Activated CD4-positive, alpha-beta T cell treated with anti-CD3 and anti-CD28 coated beads, Interleukin-2, Interleukin-4, amounts not matched to agents 100 ng/mL and 50 ng/mL, durations not matched to agents 16 hours and 8 hours (primary cell): ENCODE data around the gene MAN1C1.

Experiments
- DNase-seq: peaks from one replicate; pipeline ENCODE4 v3.0.0-alpha.2; 2020; ENCODE audit warnings: low spot score

Gene MAN1C1

DNA sequence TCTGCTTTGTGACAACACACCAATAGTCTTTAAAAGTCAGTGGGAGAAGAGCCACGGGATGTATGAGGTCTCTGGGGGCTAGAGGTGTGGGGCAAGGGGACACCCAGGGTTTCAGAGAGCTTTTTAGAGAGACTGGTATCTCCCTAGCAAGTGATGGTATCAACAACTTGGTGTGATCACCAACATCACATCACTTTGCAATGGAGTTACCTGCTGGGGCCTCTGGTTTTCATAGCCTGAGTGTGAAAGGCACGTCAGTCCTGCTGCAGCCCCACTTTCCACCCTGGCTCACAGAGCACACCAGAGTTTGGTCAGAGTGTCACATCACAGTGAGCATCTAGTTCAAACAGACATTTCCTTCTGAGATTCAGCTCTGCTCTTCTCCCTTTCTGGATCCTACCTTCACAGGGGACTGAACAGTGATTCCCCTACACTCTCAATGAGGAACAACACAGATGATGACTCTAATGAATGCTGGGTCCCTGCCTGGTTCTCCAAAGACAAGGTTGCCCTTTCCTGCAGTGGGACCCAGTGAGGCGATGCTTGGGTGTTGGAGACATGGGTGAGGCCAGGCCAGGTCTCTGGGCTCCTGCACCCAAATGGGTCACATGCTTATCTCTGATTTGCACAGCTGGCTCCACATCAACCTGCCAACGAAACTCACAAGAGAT lies 2.0 kb upstream of the MAN1C1 start:
- DNase-seq, result no peak

DNA sequence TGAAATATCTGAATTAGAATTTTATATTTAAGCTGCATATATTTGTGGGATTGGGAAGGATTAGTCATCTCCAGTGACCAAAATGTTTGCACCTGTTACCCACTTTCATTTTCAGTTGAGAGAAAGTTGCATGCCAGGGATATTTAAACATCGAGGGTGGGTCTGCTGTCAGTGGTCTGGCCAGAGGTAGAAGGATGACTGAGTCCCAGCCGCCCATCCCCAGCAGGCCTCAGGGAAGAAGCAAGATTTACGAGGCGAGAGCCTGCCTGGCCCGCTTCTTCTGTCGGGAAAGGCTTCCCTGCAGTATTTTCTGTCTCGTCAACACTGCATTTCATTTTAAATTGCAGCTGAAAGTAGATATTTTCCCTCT lies 1.4 kb upstream of the MAN1C1 start:
- no peak for DNase-seq

DNA sequence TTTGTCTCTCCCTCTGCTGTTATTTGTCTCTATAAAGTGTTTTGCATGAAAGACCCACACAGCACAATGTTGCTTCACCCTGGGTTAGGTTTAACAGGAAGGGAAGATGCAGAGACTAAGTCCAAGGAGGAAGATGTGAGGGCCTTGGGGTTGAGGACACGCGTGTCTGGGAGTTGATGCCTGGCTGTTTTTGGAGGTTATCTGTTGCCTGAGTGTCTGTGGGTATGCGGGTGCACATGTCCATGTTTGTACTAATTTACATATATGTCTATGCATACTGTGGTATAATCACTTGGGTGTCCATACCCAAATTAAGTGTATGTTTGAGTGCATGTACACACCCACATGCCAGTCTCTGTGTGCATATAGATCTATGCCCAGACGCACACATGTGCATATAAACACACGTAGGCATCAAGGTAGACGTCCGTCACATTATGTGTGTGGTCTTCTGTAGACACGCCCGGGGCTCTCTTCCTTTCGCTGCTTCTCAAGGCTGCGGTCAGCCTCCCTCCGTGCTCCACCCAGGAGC lies 962 bp upstream of the MAN1C1 start:
- DNase-seq, result no peak

DNA sequence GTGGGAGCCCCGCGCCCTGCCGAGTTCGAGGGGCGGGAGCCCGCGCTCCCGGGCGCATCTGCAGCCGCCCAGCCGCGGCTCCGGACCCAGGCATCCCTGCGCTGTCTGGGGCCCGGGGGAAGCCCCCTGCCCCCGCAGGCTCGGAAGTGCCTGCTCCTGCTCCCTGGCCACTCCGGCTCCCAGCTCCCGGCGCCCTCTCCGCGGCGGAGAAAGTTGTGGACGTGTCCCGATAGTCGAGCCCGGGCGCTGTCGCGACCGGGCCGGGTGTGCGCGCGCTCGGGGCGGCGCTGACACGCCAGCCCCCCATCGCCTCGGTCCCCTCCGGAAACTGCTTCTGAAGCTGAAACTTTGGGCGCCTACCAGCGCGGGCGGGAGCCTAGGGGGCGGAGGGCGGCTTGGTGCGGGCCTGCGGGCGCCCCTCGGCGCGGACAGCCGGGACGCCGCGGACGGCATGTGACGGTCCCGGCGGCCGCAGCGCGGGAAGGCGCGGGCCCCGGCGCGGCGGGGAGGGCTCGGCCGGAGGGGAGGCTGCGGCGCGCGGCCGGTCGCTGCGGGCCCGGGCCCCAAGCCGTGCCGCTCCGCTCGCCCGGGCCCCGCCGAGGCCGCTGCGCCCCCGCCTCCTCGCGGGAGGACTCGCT lies 515 bp downstream of the MAN1C1 start:
- DNase-seq, result no peak

DNA sequence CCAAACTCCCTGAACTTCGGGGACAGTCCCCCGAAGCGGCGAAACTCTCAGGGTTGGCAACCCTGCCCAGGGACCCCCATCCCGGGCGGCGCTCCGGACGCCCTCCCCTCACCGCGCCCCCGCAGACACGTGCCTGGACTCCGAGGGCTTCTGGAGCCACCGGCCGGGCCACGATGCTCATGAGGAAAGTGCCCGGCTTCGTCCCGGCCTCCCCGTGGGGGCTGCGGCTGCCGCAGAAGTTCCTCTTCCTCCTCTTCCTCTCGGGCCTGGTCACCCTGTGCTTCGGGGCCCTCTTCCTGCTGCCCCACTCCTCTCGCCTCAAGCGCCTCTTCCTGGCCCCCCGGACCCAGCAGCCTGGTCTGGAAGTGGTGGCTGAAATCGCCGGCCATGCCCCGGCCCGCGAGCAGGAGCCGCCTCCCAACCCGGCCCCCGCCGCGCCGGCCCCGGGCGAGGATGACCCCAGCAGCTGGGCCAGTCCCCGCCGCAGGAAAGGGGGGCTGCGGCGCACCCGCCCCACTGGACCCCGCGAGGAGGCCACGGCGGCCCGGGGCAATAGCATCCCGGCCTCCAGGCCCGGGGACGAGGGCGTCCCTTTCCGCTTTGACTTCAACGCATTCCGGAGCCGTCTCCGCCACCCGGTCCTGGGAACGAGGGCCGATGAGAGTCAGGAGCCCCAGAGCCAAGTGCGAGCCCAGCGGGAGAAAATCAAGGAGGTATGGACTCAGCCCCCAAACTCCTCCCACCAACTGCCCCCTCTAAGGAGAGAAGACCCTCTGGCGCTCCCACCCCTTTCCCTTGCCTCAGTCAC lies 1.2 kb downstream of the MAN1C1 start:
- no peak for DNase-seq

GRCh38 chr1:25618433-25618808 lies 1.8 kb downstream of the MAN1C1 start:
- DNase-seq, result no peak

- no peak for DNase-seq
These were observed 2.7 kb downstream of the MAN1C1 start for GRCh38 chr1:25619101-25619890.

DNA sequence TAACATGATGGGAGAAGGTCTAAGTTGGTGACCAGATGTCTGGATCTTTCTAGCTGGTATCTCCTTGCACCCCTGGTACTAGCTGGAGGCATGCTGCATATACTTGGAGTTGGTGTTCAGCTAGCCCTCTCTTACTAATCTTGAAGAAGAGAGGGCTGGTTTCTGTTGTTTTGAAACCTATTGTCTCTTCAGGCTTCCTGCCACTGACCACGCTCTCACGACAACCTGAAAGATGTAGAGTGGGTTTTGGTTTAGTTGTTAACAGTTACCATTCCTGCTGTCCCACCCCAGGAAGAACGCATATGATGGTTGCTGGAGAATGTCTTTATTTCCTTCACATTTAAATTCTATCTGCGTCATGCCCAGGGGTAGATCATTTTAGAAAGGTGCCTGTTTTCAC lies 3.6 kb downstream of the MAN1C1 start:
- no peak for DNase-seq

- DNase-seq, result no peak
These were observed 4.2 kb downstream of the MAN1C1 start for GRCh38 chr1:25620701-25621350.

GRCh38 chr1:25621876-25622275 lies 5.3 kb downstream of the MAN1C1 start:
- no peak for DNase-seq

GRCh38 chr1:25622531-25622930 lies 5.9 kb downstream of the MAN1C1 start:
- DNase-seq, result no peak

DNA sequence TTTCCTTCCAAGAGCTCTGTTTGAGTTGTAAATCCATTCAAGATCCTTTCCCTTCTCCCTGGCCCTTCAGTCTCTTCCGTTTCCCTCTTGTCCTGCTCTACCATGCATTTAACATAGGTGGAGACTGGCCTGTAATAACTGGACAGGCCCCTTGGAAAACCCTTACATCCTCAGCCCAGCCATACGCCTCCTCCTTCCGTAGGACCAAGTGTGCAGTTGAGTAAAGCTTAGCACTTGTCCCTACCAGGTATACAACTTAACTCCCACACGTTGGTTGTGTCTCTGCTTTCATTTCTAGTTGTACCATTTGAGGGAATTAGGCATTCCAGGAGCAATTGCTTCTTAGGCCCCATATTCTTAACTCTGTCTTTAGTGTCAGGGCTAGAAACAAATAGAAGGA lies 6.4 kb downstream of the MAN1C1 start:
- DNase-seq, result no peak

DNA sequence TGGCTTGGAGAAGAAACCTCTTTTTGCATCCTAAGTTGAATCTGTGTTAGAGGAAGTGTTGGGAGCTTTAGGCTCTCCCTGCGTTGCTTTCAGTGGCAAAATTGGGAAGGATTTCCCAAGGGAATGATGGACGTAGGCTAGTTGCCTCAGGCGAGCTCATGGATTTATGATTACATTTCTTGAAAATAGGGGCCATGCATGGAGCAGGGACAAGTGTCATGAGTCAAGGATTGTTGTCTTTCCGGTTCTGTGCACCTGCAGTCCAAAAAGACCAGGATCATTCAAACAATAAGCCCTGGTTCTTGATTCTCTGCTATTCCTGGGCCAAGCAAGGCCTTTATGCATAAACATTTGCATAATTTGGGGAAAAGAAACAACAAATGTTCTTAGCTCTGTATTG lies 7.1 kb downstream of the MAN1C1 start:
- no peak for DNase-seq

GRCh38 chr1:25624156-25624555 lies 7.6 kb downstream of the MAN1C1 start:
- DNase-seq, result no peak

GRCh38 chr1:25624604-25625003 lies 8.0 kb downstream of the MAN1C1 start:
- no peak for DNase-seq

- DNase-seq, result no peak
These were observed 9.4 kb downstream of the MAN1C1 start for GRCh38 chr1:25626018-25626417.

GRCh38 chr1:25628741-25629421 lies 12.3 kb downstream of the MAN1C1 start:
- DNase-seq, result no peak

DNA sequence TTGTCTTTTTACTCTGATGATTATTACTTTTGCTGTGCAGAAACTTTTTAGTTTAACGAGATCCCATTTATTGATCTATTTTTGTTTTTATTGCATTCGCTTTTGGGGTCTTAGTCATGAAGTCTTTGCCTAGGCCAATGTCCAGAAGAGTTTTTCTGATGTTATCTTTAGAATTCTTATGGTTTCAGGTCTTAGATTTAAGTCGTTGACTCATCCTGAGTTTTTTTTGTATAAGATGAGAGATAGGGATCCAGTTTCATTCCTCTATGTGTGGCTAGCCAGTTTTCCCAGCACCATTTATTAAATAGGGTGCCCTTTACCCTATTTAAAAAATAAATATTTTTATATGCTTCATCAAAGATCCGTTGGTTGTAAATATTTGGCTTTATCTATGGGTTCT lies 13.2 kb downstream of the MAN1C1 start:
- no peak for DNase-seq

DNA sequence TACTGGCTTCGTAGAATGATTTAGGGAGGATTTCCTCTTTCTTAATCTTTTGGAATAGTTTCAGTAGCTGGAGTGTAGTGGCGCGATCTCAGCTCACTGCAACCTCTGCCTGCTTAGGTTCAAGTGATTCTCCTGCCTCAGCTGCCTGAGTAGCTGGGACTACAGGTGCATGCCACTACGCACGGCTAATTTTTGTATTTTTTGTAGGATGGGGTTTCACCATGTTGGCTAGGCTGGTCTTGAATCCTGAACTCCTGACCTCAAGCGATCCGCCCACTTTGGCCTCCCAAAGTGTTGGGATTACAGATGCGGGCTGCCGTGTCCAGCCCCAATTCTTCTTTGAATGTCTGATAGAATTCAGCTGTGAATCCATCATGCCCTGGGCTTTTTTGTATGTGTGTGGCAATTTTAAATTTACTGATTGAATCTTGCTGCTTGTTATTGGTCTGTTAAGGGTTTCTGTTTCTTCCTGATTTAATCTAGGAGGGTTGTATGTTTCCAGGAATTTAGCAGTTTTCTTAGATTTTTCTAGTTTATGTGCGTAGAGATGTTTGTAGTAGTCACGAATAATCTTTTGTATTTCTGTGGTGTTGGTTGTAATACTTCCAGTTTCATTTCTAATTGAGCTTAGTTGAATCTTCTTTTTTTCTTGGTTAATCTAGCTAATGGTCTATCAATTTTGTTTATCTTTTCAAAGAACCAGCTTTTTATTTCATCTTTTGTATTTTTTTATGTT lies 15.3 kb downstream of the MAN1C1 start:
- DNase-seq, result no peak

DNA sequence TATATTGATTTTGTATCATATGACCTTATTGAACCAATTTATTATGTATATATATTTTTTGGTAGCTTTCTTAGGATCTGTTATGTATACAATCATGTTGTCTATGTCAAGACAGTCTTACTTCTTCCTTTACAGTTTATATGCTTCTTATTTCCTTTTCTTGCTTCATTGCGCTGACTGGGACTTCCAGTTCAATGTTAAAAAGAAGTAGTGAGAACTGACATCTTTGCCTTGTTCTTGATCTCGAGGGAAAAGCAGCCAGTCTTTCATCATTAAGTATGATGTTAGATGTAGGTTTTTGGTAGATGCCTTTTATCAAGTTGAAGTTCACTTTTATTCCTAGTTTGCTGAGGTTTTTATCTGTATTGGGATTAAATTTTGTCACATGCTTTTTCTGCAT lies 17.5 kb downstream of the MAN1C1 start:
- DNase-seq, result no peak

GRCh38 chr1:25634896-25635295 lies 18.3 kb downstream of the MAN1C1 start:
- DNase-seq, result no peak
